HCT116 (cell line): ENCODE results near the gene PIGN. TPM values are rescaled to one million over a fixed set of nuclear protein-coding genes. Genes with fewer than 3 reads are reported as not detected.

ENCODE experiments used
- ATAC-seq: fragments of 200-7000 bp; cut with Tn5 transposase; 2 replicates; pipeline ENCODE4 v1.9.1; 2020; ENCODE audit warnings: mild to moderate bottlenecking, moderate library complexity
- BruUV-seq: library from RNA; stranded (reverse); fragments of 400-500 nt; replicated peaks from 2 replicates; lab custom pipeline; 2021; lab: Mats Ljungman, UMichigan
- CTCF ChIA-PET: fragments of 300-600 bp; sonication (Branson Sonifier 250); formaldehyde crosslinking; loops from one replicate; lab custom pipeline; 2021; ENCODE audit warnings: antibody characterized with exemption; lab: Charles Lee
- POLR2A ChIA-PET: fragments of 300-600, 350-600 bp; sonication (Branson Sonifier 250); formaldehyde crosslinking; loops from one replicate; lab custom pipeline; 2021; ENCODE audit warnings: antibody characterized with exemption; lab: Charles Lee
- RAD21 ChIA-PET, 2 experiments: fragments of 300-600 bp; sonication (Branson Sonifier 250); formaldehyde crosslinking; loops; one replicate each; lab custom pipeline; 2023; ENCODE audit warnings: low total read pairs in 2 of 2; ENCODE audit not compliant: uncharacterized antibody in 2 of 2, unreplicated experiment in 2 of 2, low non-redundant PET in 1 of 2; lab: Charles Lee
- DNase-seq: peaks from one replicate; pipeline ENCODE4 v3.0.0-alpha.2; 2010; ENCODE audit warnings: low read depth, low spot score
- H2AFZ ChIP-seq: fragments of 200-600 bp; shearing (Covaris generic), sonication (generic); 2 replicates; pipeline ENCODE4 v1.6.1; 2017; ENCODE audit warnings: low read depth, mixed run types, mixed read lengths, antibody characterized with exemption, low read length; ENCODE audit not compliant: poor library complexity, severe bottlenecking
- H3K27ac ChIP-seq: 2 replicates; pipeline ENCODE4 v1.5.1; 2012; ENCODE audit warnings: low read depth, low read length
- H3K27me3 ChIP-seq: fragments of 200-600 bp; sonication (generic); 2 replicates; pipeline ENCODE4 v1.6.1; 2016; ENCODE audit warnings: mixed run types, low read length, mixed read lengths; ENCODE audit not compliant: insufficient read depth
- H3K36me3 ChIP-seq, 2 experiments: fragments of 200-500 bp in 1 of 2; fragments of 200-600 bp in 1 of 2; sonication (Bioruptor generic) in 1 of 2; sonication (generic) in 1 of 2; 2 replicates each; pipeline versions ENCODE4 v1.5.1 to v1.6.1; 2014 to 2016; ENCODE audit warnings: low read length in 2 of 2, inconsistent platforms in 1 of 2, mixed read lengths in 1 of 2, mixed run types in 1 of 2; ENCODE audit not compliant: insufficient read depth in 2 of 2, control insufficient read depth in 1 of 2
- H3K4me1 ChIP-seq, 2 experiments: fragments of 200-600 bp in 1 of 2; sonication (generic) in 1 of 2; 2 replicates each; pipeline versions ENCODE4 v1.5.1 to v1.6.1; 2012 to 2017; ENCODE audit warnings: low read length in 2 of 2, inconsistent platforms in 1 of 2, mild to moderate bottlenecking in 1 of 2, mixed read lengths in 1 of 2, mixed run types in 1 of 2, moderate library complexity in 1 of 2; ENCODE audit not compliant: insufficient read depth in 2 of 2, control insufficient read depth in 1 of 2
- H3K4me2 ChIP-seq: fragments of 200-600 bp; sonication (generic); 2 replicates; pipeline ENCODE4 v1.6.1; 2017; ENCODE audit warnings: mixed run types, low read length, mixed read lengths
- H3K4me3 ChIP-seq, 2 experiments: fragments of 200-600 bp in 1 of 2; sonication (generic) in 1 of 2; replicated peaks in 1 of 2; 2 replicates each; pipeline ENCODE4 v1.5.1; 2011 to 2016; ENCODE audit warnings: low read length in 2 of 2, control low read depth in 1 of 2, low read depth in 1 of 2, mild to moderate bottlenecking in 1 of 2, mixed read lengths in 1 of 2, mixed run types in 1 of 2
- H3K79me2 ChIP-seq: fragments of 200-600 bp; sonication (generic); 2 replicates; pipeline ENCODE4 v1.6.1; 2017; ENCODE audit warnings: mild to moderate bottlenecking, mixed run types, low read length, moderate library complexity, mixed read lengths; ENCODE audit not compliant: insufficient read depth
- H3K9ac ChIP-seq: fragments of 200-600 bp; sonication (generic); 2 replicates; pipeline ENCODE4 v1.6.1; 2016; ENCODE audit warnings: low read length, mixed read lengths
- H3K9me2 ChIP-seq: fragments of 200-600 bp; sonication (generic), shearing (Covaris generic); 2 replicates; pipeline ENCODE4 v1.6.1; 2017; ENCODE audit warnings: mixed run types, mild to moderate bottlenecking, moderate library complexity; ENCODE audit not compliant: insufficient read depth
- H3K9me3 ChIP-seq, 2 experiments: fragments of 200-500 bp in 1 of 2; fragments of 200-600 bp in 1 of 2; sonication (Bioruptor generic) in 1 of 2; sonication (generic) in 1 of 2; 2 replicates each; pipeline ENCODE4 v1.6.1; 2014 to 2017; ENCODE audit warnings: low read length in 2 of 2, mixed read lengths in 2 of 2, inconsistent platforms in 1 of 2, low read depth in 1 of 2, mild to moderate bottlenecking in 1 of 2, mixed run types in 1 of 2, moderate library complexity in 1 of 2; ENCODE audit not compliant: control insufficient read depth in 1 of 2, insufficient read depth in 1 of 2
- H4K20me1 ChIP-seq: fragments of 200-600 bp; sonication (generic), shearing (Covaris generic); 2 replicates; pipeline ENCODE4 v1.6.1; 2017; ENCODE audit warnings: mixed run types, mild to moderate bottlenecking, moderate library complexity; ENCODE audit not compliant: insufficient read depth
- CBX3 ChIP-seq: IDR thresholded peaks from 2 replicates; pipeline ENCODE4 v1.6.1; 2012; ENCODE audit warnings: low read depth
- CTCF ChIP-seq, 3 experiments: fragments of 200-600 bp in 1 of 3; sonication (generic) in 1 of 3; IDR thresholded peaks in 2 of 3; conservative IDR thresholded peaks in 1 of 3; 2 replicates each; pipeline ENCODE4 v1.5.1; 2012 to 2017; ENCODE audit warnings: low read depth in 2 of 3, low read length in 2 of 3, antibody characterized with exemption in 1 of 3, borderline replicate concordance in 1 of 3, control low read depth in 1 of 3, mild to moderate bottlenecking in 1 of 3, mixed read lengths in 1 of 3, mixed run types in 1 of 3, moderate library complexity in 1 of 3; ENCODE audit not compliant: insufficient read depth in 1 of 3
- ELF1 ChIP-seq: IDR thresholded peaks from 2 replicates; pipeline ENCODE4 v1.6.1; 2012; ENCODE audit warnings: low read depth, borderline replicate concordance
- EZH2 ChIP-seq: fragments of 200-600 bp; sonication (generic); IDR thresholded peaks from 2 replicates; pipeline ENCODE4 v1.6.1; 2017; ENCODE audit warnings: antibody characterized with exemption, mixed run types
- EZH2phosphoT487 ChIP-seq: fragments of 200-600 bp; IDR thresholded peaks from 2 replicates; pipeline ENCODE4 v1.6.1; 2018; ENCODE audit warnings: antibody characterized with exemption, borderline replicate concordance
- FOSL1 ChIP-seq: IDR thresholded peaks from 2 replicates; pipeline ENCODE4 v1.6.1; 2012; ENCODE audit warnings: low read depth
- JUND ChIP-seq: IDR thresholded peaks from 2 replicates; pipeline ENCODE4 v1.6.1; 2012
- SRF ChIP-seq: IDR thresholded peaks from 2 replicates; pipeline ENCODE4 v1.6.1; 2012; ENCODE audit warnings: low read depth
- TCF7L2 ChIP-seq: IDR thresholded peaks from 2 replicates; pipeline ENCODE4 v1.7.0; 2011; ENCODE audit warnings: borderline replicate concordance, inconsistent platforms; ENCODE audit not compliant: insufficient read depth, insufficient read length; ENCODE audit errors: extremely low read depth
- YY1 ChIP-seq: IDR thresholded peaks from 2 replicates; pipeline ENCODE4 v1.6.1; 2011; ENCODE audit warnings: low read length, low read depth, moderate library complexity, mild to moderate bottlenecking; ENCODE audit not compliant: insufficient replicate concordance; ENCODE audit errors: extremely low read depth
- ZFX ChIP-seq: fragments of 450-650 bp; IDR thresholded peaks from 2 replicates; pipeline ENCODE4 v1.6.1; 2017
- ZNF274 ChIP-seq: fragments of 200-500 bp; sonication (Bioruptor generic); IDR thresholded peaks from 2 replicates; pipeline ENCODE4 v1.6.1; 2014; ENCODE audit warnings: mild to moderate bottlenecking, low read depth, low read length, inconsistent platforms
- intact Hi-C: fragments of 100-400 bp; cut with micrococcal nuclease; formaldehyde crosslinking; loops from 2 replicates; pipeline ENCODE4 v1.10.0; 2022
- total RNA-seq: library from RNA; stranded (reverse); gene quantifications from one replicate; pipeline ENCODE4 v1.2.1, GENCODE V29; 2021; ENCODE audit not compliant: unreplicated experiment

The PIGN gene
- total RNA-seq, 1 experiment from 2014 or later, result 12.2 TPM

- ChIA-PET RAD21 (no interaction called here), POLR2A (no interaction called here), CTCF (no interaction called here)
- Histone ChIP-seq H3K27ac (no peak overlapping the region), H3K79me2 (no peaks in the 10 kb centered on the region), H3K27me3 (no peaks in the 10 kb centered on the region), H3K4me1 (peaks cover 0 to 3% of the 10 kb centered on the region in 2 experiments; a peak in 1 of 4 replicates), H2AFZ (no peak overlapping the region), H3K9me2 (no peaks in the 10 kb centered on the region), H3K36me3 (no peaks in the 10 kb centered on the region), H3K4me2 (no peak overlapping the region), H3K9me3 (no peaks in the 10 kb centered on the region), H3K9ac (no peak overlapping the region), H3K4me3 (no peak overlapping the region), H4K20me1 (no peaks in the 10 kb centered on the region)
- DNase-seq (no peak), ATAC-seq (no peak)
- no TSS peak for BruUV-seq
- intact Hi-C loops, result no loop called here
- no peak for TF ChIP-seq EZH2
- TF ChIP-seq ZNF274, result no peak
These were observed 163.3 kb downstream of the PIGN start for GRCh38 chr18:62023536-62023935.

- ChIA-PET POLR2A (no interaction called here), RAD21 (no interaction called here), CTCF (no interaction called here)
- no peaks in the 10 kb centered on the region for H3K79me2 ChIP-seq
- H3K4me1 ChIP-seq, result no peaks in the 10 kb centered on the region
- no peak overlapping the region for H2AFZ ChIP-seq
- no peak overlapping the region for H3K9ac ChIP-seq
- no peaks in the 10 kb centered on the region for H4K20me1 ChIP-seq
- intact Hi-C loops, result no loop called here
- H3K9me2 ChIP-seq, result no peaks in the 10 kb centered on the region
- H3K27ac ChIP-seq, result no peak overlapping the region
- no peak overlapping the region for H3K4me2 ChIP-seq
- no peaks in the 10 kb centered on the region for H3K27me3 ChIP-seq
- BruUV-seq, result no TSS peak
- no peak for ATAC-seq
- TF ChIP-seq EZH2phosphoT487 (no peak), TCF7L2 (no peak), FOSL1 (no peak), YY1 (no peak), ZFX (no peak), CBX3 (no peak), JUND (no peak), CTCF (IDR thresholded peaks at IDR 0.05 in 2 of 3, conservative IDR thresholded peaks at IDR 0.05 in 1 of 3; ENCODE audit: borderline replicate concordance in 1 of 3, insufficient read depth in 1 of 3, low read depth in 2 of 3, low read length in 2 of 3) (no peak), ELF1 (no peak), SRF (no peak)
- no peaks in the 10 kb centered on the region for H3K9me3 ChIP-seq
- no peak overlapping the region for H3K4me3 ChIP-seq
- no peak for DNase-seq
- H3K36me3 ChIP-seq, result no peaks in the 10 kb centered on the region
These were observed 168.2 kb downstream of the PIGN start for GRCh38 chr18:62018759-62019041.
